HG03108 (cell line): ENCODE measurements around the gene CDH13.

Experiments used
- ATAC-seq: cut with Tn5 transposase; IDR thresholded peaks from one replicate; pipeline ENCODE4 v1.9.1; 2021; ENCODE audit warnings: moderate library complexity; ENCODE audit not compliant: unreplicated experiment

Gene CDH13

DNA sequence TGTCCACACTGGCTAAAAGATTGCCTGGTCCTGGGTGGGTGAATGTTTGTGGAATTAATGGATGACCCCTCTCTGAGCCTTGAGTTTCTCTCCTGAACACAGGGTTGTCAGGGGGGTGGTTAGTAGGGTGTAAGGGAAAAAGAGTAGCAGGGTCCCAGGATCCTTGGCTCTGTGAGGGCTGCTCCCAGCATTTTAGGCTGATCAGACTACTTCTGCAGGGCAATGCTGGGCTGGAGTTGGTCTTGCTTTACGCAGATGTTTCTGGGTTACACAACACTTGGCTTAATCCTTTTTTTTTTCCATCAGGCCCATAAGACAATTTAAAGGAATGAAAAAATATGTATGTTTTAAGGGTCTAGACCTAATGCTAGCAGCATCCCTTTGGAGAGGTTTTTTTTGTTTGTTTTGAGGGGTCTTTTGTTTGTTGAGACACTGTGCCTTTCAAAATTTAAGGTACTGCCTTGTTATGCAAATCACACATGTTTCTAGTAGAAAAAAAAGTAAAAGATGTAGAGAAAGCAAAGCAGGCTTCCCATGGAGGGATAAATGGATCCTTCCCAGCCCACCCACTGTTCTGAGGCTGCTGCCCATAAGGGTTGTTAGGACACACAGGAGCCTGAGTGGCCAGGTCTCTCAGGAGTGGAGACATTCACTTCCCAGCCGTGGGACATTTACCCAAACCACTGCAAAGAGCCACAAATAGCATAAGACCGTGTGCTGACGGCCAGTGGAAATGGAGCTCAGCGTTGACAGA is 955.4 kb downstream of the CDH13 start:
- ATAC-seq, result no peak

DNA sequence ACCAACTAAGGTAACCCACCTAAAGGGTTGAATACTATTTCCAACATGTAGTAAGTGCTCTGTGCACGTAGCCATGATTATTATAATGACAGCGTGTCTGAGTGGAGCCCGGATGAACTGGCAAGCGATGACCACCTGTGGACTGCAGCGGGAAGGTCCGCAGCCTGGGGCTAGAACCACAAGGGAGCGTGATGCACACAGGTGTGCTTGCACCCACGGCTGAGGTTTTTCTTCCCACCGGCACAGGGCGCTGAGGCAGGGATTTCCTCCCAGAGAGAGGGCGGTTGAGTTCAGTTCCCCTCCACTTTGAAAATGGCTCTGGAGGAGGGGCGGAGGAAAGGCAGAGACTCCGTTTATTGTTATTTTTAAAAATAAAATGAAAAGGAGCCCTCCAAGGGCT is 959.3 kb downstream of the CDH13 start:
- ATAC-seq, result no peak

DNA sequence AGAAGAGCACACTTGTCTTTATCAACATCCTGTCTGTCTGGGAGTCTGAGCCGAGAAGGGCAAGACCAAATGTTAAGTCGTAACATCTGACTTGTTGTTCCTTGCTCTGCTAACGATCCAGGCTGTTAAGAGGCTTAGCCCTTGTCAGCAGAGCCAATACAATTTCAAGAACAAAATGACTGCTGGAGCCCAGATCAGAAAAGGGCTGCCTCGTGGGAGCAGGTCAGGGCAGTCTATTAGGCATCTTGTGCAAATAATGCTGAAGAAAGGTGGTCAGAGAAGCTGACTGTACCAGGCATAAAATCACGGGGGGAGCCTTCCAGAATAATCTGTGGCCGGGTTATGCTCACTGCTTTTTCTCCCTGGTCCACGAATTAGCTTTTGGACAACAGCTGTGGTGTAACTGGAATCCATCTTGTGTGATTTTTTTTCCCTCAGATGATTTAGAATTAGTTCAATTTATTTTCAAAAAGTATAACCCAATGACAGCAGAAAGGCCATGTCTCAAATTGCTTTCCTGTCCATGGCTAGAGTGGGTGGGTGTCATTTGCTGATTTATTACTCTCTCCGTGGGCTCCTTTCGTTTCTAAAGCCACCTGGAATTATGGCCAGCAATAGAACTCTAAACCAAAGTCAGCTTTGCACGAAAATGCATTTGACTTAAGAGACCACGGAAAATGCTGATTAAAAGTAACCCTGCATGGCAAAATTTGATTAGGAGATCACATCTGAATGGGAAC is 959.9 kb downstream of the CDH13 start:
- no peak for ATAC-seq

DNA sequence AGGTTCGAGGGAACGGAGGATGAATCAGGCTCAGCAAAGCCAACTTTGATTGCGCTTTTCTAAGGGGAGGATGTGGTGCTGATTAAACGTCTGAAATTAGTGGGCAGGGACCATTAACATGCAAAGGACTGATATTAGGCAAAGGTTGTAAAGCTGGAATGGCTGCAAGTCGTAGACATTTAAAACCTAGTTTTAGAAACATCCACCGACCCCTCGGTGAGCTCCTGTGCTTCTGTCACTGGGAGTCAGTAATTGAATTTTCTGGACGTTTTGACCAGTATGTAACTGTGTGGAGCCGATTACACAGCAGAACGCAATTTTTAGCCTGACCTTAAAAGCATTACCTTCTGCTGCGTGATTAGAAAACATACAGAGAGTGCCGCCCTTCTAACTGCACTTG is 960.4 kb downstream of the CDH13 start:
- no peak for ATAC-seq

DNA sequence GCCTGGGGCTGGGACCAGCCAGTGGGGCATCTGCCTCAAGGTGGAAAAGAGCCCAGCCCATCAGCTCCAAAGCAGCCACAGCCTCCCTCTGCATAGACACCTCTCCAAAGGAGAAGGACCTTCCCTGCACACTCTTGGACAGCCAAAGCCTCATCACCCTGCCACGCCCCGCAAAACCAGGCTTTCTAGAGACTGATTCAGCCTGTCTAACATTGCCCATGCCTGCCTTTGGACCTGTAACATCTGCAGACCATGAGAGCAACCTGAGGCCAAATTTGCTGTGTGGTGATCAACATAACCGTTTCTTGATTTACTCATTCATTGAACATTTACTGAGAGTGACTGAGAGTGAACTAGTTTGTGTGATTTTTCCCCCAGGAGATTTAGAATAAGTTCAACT is 961.3 kb downstream of the CDH13 start:
- ATAC-seq, result no peak

DNA sequence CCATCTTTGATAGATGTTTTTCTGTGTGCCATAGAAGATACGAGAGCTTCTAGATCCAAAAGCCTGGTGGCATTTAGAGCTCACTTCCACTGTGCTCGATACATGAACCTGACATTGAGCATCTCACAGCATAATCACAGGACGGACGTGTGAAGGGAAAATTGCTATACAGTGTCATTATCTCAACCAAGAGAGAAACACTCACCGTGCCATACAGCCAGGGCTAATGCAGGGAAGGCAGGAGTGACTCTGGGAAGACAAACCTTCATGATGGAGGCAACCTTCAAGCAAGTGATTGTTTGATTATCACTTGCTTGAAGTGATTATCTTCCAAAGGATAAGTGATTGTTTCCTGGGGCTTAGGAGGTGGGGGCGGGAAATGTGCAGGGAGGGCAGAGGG is 962.8 kb downstream of the CDH13 start:
- ATAC-seq, result no peak

DNA sequence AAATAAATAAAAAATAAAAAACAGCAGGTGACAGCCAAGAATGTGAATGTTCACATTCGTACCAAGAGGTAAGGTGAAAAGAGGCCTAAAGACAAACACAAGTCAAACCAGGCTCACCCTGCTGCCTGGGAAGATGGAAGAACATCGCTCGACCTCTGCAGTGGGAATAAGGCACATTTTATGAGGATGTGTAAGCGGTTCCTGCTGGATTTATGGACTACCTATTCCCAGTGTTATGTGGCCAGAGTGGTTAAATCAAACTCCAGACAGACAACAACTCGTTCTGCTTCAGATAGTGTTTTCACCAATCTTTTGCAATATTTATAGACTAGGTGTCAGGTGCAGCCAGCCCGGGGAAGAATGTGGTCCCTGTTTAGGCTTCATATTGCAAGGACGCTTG is 966.0 kb downstream of the CDH13 start:
- ATAC-seq, result no peak

DNA sequence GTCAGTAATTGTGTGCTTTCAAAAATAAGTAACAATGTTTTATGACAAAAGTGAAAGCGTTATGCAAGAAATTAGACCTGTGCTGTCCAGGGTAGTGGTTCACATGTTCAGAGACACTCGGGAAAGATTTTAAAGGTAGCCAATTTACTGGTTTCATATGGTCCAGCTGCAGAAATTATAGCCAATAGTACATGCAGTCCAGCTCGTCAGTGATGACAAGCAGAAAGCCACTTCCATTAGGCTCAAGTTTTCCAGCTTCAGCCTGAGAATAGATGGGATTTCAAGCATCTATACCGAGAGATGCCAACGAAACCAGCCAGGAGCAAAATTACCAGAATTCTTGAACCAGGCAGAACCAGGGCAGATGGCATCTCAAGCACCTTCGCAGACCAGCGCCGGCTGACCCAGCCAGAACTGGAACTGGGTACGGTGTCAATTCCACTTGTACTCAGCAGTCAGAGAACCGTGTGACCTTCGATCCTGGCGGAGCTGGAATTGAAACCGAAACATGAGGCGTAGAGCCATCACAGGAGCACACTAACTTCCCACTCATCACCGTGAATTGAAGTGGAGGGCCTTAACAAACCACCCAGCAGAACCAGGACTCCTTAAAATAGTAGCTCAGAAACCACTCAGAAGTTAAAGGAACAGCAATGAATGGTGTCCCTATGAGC is 973.2 kb downstream of the CDH13 start:
- ATAC-seq, result no peak

DNA sequence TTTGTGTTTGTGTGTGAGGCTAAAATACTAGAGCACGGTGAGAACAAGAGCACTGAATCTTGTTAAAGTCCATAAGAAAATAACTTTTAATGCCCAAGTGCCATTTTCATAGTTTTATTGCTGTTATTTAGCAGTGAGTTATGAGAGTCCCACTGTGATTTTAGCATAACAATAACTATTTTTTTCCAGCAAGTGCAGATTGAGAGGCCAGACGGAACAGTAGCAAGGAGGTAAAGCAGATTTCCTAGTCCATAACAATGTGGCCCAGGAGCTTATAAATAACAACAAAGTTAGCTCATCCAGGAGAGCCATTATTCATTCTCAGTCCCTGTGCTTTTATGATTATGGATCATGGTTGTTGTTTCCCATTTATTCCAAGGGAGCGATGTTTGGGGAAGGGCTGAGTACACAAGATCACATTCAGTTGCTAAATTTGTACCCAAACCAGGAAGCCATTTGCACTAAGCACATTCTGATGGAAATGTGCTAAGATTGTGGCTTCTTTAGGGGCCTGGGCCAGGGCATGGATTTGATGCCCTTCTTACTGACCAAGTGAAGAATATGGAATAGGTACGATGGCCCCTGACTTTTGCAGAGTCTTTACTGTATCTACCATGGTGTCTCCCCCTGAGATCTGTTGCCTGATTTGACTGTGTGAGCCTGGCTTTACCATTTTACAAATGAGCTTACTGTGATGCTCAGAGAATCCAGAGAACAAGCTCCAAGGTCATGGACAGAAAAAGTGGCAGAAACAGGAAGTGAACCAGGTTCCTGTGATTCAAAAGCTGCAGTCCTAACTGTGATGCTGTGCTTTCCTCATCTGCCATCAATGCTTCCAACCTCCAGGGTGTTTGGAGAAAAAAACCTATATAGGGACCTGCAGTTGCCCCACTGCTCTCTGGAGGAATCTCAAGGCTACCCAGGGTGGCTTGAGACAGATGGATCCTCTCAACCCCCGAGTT is 976.3 kb downstream of the CDH13 start:
- ATAC-seq, result no peak

DNA sequence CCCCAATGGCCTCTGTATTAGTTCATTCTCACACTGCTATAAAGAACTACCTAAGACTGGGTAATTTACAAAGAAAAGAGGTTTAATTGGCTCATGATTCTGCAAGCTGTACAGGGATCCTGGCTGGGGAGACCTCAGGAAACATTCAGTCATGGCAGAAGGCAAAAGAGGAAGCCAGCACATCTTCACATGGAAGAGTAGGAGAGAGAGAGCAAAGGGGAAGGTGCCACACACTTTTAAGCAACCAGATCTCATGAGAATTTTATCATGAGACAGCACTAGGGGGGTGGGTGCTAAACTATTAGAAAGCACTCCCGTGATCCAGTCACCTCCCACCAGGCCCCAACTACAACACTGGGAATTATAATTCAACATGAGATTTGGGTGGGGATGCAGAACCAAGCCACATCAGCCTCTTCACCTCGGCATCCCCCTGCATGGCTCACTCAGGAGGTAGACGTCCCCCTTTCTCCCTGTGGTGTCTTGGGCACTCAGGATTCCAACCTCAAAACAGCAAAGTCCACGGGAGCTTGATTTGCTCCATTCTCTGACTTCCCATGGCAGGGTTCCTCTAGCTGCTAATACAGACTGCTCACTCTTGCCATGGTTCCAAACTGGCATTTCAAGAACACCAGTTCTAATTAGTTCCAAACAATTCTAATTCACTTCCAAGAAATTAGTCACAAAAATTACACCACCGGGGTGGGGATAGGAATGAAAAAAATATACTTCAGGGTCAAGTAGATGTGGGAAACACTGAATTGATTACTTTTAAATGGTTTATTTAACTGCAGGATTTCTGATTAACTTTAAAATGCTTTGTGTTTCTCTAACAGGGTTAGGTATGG is 977.2 kb downstream of the CDH13 start:
- no peak for ATAC-seq

DNA sequence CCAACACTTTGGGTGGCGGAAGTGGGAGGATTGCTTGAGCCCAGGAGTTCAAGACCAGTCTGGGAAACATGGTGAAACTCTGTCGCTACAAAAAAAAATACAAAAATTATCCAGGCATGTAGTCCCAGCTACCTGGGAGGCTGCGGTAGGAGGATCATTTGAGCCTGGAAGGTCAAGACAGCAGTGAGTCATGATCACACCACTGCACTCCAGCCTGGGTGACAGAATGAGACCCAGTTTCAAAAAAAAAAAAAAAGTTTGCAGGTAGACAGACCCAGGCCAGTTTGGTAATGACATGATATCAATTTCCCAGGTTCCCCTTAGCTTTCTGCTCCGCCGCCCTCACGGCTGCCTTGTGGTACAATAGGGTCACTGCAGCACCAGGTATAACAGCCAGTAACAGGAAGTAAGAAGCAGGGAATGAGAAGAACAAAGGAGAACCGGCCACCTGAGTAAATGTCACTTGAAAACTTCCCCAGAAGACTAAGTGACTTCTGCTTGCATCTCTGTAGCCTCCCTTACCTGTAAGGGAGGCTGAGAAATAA is 979.8 kb downstream of the CDH13 start:
- ATAC-seq, result no peak

DNA sequence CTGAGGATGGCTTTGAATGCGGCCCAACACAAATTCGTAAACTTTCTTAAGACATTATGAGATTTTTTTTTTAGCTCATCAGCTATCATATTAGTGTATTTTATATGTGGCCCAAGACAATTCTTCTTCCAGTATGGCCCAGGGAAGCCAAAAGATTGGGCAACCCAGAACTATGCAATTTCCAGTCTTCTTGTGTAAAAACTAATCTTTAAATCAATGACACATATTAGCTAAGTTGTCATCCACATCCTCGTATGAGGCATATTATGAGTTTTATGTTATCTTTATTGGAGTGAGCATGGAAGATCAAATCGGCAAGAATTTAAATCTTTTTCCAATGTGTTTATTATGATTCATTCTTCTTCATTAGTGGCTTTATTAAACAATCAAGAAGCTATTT is 982.4 kb downstream of the CDH13 start:
- no peak for ATAC-seq

DNA sequence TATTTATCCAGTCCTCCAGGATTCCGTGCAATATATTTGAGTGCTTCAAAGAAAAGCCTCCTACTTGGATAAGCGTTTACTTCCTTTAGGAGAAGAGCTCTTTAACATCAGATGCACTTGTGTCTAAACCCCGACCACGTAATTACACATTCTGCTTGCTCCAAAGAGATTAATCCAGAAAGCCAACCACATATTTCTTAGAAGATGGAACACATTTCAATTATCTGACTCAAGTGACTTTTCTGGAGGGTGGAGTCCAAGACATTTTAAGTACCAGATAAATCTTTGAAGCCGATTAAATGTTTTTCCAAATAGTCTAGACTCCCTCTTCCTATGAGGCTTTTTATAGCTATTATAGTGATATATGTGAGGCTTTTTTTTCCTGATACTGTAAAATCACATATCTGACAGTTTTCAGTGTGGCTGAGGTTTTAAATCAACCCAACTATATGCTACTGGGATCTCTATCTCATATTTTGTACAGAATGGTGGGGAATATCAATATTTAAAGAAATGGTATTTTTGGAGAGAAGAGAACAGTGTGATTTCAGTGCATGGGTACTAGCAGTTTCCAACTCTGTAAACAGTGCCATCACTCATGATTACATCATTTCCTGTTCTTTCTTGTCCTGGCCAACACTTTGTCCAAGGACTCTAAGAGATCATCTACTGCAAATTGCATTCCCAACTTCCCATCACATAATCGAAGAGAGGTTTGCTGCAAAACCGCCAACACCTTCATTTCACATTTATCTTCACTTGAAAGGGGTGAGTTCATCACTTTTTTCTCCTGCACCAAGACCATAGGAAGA is 988.6 kb downstream of the CDH13 start:
- no peak for ATAC-seq

DNA sequence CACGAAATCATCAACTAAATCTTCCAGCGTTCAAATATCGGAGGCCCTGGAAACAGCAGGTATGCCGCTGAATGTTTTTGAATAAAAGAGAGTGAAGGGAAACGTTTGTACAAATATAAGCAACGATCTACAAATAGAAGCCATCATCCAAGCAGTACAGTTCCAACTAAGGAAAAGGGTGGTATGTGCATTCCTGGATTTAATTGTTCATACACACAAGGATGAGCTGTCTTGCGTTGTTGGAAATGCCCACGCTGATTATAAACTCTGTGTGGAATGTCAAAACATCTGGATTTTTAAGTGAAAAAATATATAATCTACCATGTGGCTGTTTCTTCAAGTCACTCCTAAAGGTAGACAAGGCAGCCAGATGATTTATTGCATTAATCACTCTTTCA is 989.2 kb downstream of the CDH13 start:
- no peak for ATAC-seq

DNA sequence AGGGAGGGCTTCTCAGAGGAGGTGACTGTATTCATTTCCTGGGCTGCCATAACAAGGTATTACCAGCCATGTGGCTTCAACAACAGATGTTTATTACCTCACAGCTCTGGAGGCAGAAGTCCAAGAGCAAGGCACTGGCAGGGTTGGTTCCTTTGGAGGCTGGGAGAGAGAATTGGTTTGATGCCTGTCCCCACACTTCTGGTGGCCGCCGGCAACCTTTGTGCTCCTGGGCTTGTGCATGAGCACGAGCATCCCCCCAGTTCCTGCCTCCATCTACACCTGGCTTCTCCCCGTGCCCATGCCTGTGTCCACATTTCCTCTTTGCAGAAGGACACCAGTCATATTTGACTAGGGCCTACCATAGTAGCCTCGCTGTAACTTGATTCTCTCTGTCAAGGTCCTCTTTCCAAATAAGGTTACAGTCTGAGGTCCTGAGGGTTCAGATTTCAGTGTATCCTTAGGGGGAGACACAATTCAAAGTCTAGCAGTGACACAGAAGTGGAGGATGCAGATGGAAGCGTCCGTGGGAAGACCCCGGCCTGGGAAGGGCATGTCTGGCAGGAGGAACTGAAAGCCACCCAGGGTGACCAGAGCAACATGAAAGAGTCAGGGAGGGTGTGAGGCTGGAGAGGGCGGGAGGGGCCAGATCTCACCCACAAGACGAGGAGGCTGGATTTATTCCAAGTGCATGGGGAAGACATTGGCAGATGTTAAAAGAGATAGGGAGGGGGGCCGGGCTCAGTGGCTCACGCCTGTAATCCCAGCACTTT is 992.8 kb downstream of the CDH13 start:
- ATAC-seq, result no peak

DNA sequence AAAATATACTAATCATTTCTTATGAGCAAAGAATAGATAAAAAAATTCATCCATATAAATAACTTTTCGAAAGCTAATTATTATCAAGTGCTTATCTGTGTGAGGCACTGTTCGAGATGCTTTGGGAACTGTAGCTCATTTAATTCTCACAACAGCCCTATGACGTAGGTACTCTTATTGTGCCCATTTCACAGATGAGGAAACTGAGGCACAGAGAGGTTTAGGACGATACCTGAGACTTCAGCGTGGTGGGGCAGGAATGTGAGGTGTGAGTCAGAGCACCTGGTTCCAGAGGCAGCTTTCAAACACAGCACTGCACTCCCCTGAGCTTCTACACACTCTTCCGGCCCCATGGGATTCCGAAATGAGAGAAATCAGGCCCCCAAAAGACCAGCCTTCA is 995.2 kb downstream of the CDH13 start:
- ATAC-seq, result no peak

DNA sequence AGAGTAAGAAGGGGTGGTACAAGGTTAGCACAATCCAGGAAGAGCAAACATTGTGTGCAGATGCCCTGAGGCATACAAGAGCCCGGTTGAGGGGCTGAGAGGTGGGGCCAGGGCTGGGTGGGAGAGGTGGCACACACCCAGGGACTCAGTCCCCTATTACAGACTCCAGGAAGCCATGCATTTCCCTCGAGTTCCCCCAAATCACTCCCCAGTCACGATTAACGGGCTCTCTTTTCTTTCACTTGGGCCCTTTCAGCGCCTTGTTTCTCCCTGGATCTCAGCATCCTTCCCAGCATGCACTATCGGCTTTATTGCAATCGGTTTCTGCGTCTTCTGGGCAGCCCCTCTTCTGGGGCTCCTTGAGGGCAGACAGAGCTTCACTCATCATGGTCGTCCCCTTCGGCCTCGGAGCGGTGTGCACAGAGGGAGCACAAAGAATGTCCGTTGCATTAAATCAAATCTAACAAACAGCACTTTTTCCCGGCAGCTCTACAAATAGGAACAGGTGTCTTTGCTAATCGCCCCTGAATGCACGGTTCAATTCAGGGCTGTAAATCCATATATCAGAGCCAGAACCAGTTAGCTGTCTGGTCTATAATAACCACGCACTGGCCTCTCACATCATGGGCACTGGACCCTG is 996.4 kb downstream of the CDH13 start:
- ATAC-seq, result no peak

DNA sequence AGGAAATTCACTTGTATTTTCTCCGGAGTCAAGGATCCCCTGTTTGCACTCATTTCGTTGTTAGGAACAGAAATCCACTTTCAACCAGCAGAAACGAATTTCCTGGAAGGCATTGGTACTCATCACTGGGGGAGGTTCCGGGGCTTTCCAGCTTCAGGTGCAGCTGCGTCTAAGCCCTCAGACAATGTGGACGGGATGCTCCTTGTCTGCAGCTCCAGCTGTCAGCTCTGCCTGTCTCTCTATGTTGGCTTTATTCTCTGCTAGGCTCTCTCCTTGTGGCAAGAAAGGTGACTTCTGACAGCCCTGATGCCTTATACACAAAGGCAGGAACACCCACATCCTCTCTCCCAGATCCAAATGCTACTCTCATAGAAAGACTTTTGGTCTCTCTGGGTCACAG is 997.1 kb downstream of the CDH13 start:
- ATAC-seq, result no peak
